HepG2 (cell line): Measurements from ENCODE around the gene CD6. TPM values are rescaled to one million over a fixed set of nuclear protein-coding genes. Genes with fewer than 3 reads are reported as not detected.

ENCODE experiments used
- ATAC-seq: fragments of 200-7000 bp; cut with Tn5 transposase; 3 replicates; pipeline ENCODE4 v1.9.1; 2020; ENCODE audit warnings: mild to moderate bottlenecking, moderate library complexity
- BruUV-seq: library from RNA; stranded (reverse); fragments of 400-500 nt; replicated peaks from 2 replicates; lab custom pipeline; 2021; lab: Mats Ljungman, UMichigan
- CTCF ChIA-PET: fragments of 300-600 bp; formaldehyde crosslinking; extraction: SDS; loops from one replicate; lab custom pipeline; 2021; ENCODE audit warnings: low total read pairs, inconsistent platforms, low intra/inter-chr PET ratio; lab: Yijun Ruan, JAX
- POLR2A ChIA-PET: fragments of 350-600 bp; sonication (Branson Sonifier 250); formaldehyde crosslinking; loops from one replicate; lab custom pipeline; 2020; ENCODE audit warnings: antibody characterized with exemption, inconsistent platforms; lab: Yijun Ruan, JAX
- DNase-seq: peaks from one replicate; pipeline ENCODE4 v3.0.0-alpha.2; 2015; ENCODE audit warnings: low spot score
- FAIRE-seq: peaks from 3 replicates; lab custom pipeline; 2011; peaks lifted over from hg19 to GRCh38; lab: Jason Lieb, UNC
- H2AFZ ChIP-seq: one replicate; pipeline ENCODE4 v1.6.1; 2011; ENCODE audit warnings: low read length, inconsistent platforms
- H3K27ac ChIP-seq: fragments of 300-600 bp; 3 replicates; pipeline ENCODE4 v1.8.0; 2011; ENCODE audit warnings: mixed run types, mild to moderate bottlenecking, mixed read lengths, low read length, inconsistent platforms; ENCODE audit not compliant: insufficient read depth; ENCODE audit errors: extremely low read length
- H3K27me3 ChIP-seq, 2 experiments: fragments of 200-600 bp in 1 of 2; 2 replicates in 1 of 2; 3 replicates in 1 of 2; pipeline versions ENCODE4 v1.6.0 to v1.8.0; 2011; ENCODE audit warnings: low read length in 2 of 2, mild to moderate bottlenecking in 2 of 2, moderate library complexity in 2 of 2, inconsistent platforms in 1 of 2; ENCODE audit not compliant: insufficient read depth in 2 of 2, control insufficient read depth in 1 of 2
- H3K36me3 ChIP-seq, 2 experiments: fragments of 200-600 bp in 1 of 2; replicated peaks in 1 of 2; 2 replicates in 1 of 2; 3 replicates in 1 of 2; pipeline versions ENCODE4 v1.5.1 to v1.8.0; 2011; ENCODE audit warnings: low read length in 2 of 2, inconsistent platforms in 1 of 2; ENCODE audit not compliant: insufficient read depth in 2 of 2, control insufficient read depth in 1 of 2
- H3K4me1 ChIP-seq: 2 replicates; pipeline ENCODE4 v1.5.1; 2012; ENCODE audit warnings: low read length, inconsistent platforms; ENCODE audit not compliant: insufficient read depth
- H3K4me2 ChIP-seq: 2 replicates; pipeline ENCODE4 v1.6.0; 2011; ENCODE audit warnings: low read depth, low read length, inconsistent platforms
- H3K4me3 ChIP-seq, 3 experiments: fragments of 200-600 bp in 1 of 3; sonication (generic), shearing (Covaris generic) in 1 of 3; replicated peaks in 1 of 3; 2 replicates each; pipeline ENCODE4 v1.5.1; 2011 to 2016; ENCODE audit warnings: low read length in 3 of 3, inconsistent platforms in 2 of 3, low read depth in 2 of 3, mild to moderate bottlenecking in 2 of 3, control low read depth in 1 of 3, mixed read lengths in 1 of 3; ENCODE audit not compliant: insufficient read depth in 1 of 3
- H3K79me2 ChIP-seq: one replicate; pipeline ENCODE4 v1.6.1; 2011; ENCODE audit warnings: low read length, inconsistent platforms; ENCODE audit not compliant: insufficient read depth
- H3K9ac ChIP-seq: 2 replicates; pipeline ENCODE4 v1.6.0; 2011; ENCODE audit warnings: mild to moderate bottlenecking, low read depth, low read length, inconsistent platforms; ENCODE audit not compliant: insufficient read depth
- H3K9me3 ChIP-seq: 2 replicates; pipeline ENCODE4 v1.5.1; 2012; ENCODE audit warnings: mild to moderate bottlenecking, low read length
- H4K20me1 ChIP-seq: 2 replicates; pipeline ENCODE4 v1.6.0; 2011; ENCODE audit warnings: inconsistent platforms, mild to moderate bottlenecking, low read length, moderate library complexity; ENCODE audit not compliant: insufficient read depth
- ATF1 ChIP-seq: IDR thresholded peaks from 2 replicates; pipeline ENCODE4 v1.6.1; 2016; ENCODE audit warnings: mild to moderate bottlenecking, control low read depth
- ATRX ChIP-seq: sonication (generic); formaldehyde crosslinking; IDR thresholded peaks from 2 replicates; pipeline ENCODE4 v1.4.0; 2020; ENCODE audit warnings: missing genetic modification reagents, borderline replicate concordance
- CSRNP2 ChIP-seq: sonication (generic); formaldehyde crosslinking; conservative IDR thresholded peaks from 2 replicates; pipeline ENCODE4 v1.8.0; 2022; ENCODE audit warnings: low read depth, missing genetic modification reagents
- MED13 ChIP-seq: sonication (generic); formaldehyde crosslinking; IDR thresholded peaks from 2 replicates; pipeline ENCODE4 v1.5.0; 2020; ENCODE audit warnings: missing genetic modification reagents
- NAIF1 ChIP-seq: sonication (generic); formaldehyde crosslinking; IDR thresholded peaks from 2 replicates; pipeline ENCODE4 v1.5.0; 2020; ENCODE audit warnings: mild to moderate bottlenecking, missing genetic modification reagents, borderline replicate concordance
- SKI ChIP-seq: fragments of 450-650 bp; IDR thresholded peaks from one replicate; pipeline ENCODE4 v1.6.1; 2018; ENCODE audit warnings: mild to moderate bottlenecking; ENCODE audit not compliant: partially characterized antibody
- SP2 ChIP-seq: sonication (generic); formaldehyde crosslinking; IDR thresholded peaks from 2 replicates; pipeline ENCODE4 v1.5.1; 2020; ENCODE audit warnings: mild to moderate bottlenecking, missing genetic modification reagents
- ZNF292 ChIP-seq: sonication (generic); formaldehyde crosslinking; IDR thresholded peaks from 2 replicates; pipeline ENCODE4 v1.8.1; 2022; ENCODE audit warnings: mild to moderate bottlenecking, low read depth, missing genetic modification reagents, borderline replicate concordance
- ZNF512B ChIP-seq: sonication (generic); formaldehyde crosslinking; IDR thresholded peaks from 2 replicates; pipeline ENCODE4 v1.5.1; 2020; ENCODE audit warnings: missing genetic modification reagents, mild to moderate bottlenecking, borderline replicate concordance
- ZNF569 ChIP-seq: sonication (generic); formaldehyde crosslinking; IDR thresholded peaks from 2 replicates; pipeline ENCODE4 v1.5.0; 2020; ENCODE audit warnings: mild to moderate bottlenecking, missing genetic modification reagents, moderate library complexity, borderline replicate concordance
- WGBS: methylation state at CpG from one replicate; pipeline ENCODE4 v1.1.6; 2017; ENCODE audit warnings: low lambda C conversion rate; 5-methylcytosine and 5-hydroxymethylcytosine counted together
- in situ Hi-C: cut with HindIII; loops from 2 replicates; pipeline ENCODE4 v1.10.0; 2017; ENCODE audit warnings: low pct_unique_long_range_greater_than_20kb; ENCODE audit not compliant: extremely low pct_ligation_motif_present
- intact Hi-C: fragments of 100-400 bp; cut with micrococcal nuclease; formaldehyde crosslinking; loops from one replicate; pipeline ENCODE4 v1.10.0; 2022; ENCODE audit not compliant: unreplicated experiment
- polyA plus RNA-seq, 8 experiments: library from polyadenylated mRNA; depleted of rRNA in 3 of 8; stranded (reverse) in 7 of 8; unstranded in 1 of 8; fragments of >200 nt; fragmentation: Illumina TruSeq in 4 of 8; extraction: Trizol in 4 of 8; gene quantifications; 2 replicates each; pipeline versions ENCODE4 v1.2.1 to v1.2.3, GENCODE V29; 2011 to 2016; ENCODE audit warnings: low read depth in 4 of 8, missing spikeins in 1 of 8, mixed read lengths in 1 of 8; ENCODE audit not compliant: insufficient read depth in 1 of 8
- total RNA-seq, 5 experiments: library from RNA; depleted of rRNA; stranded (reverse); fragments of >200 nt; fragmentation: Illumina TruSeq; extraction: Trizol; gene quantifications; 2 replicates each; pipeline ENCODE4 v1.2.3, GENCODE V29; 2016; ENCODE audit warnings: low read depth in 1 of 5
- TF ChIP-seq, protein P1 (sequence below): sonication (generic); formaldehyde crosslinking; IDR thresholded peaks from 2 replicates; pipeline ENCODE4 v1.4.0; 2020; ENCODE audit warnings: missing genetic modification reagents

Gene CD6
- total and polyA plus RNA-seq, 2 of the 13 experiments (the other 11 are each of a cell fraction or from before 2014, with no cell fraction given): not detected

- ATAC-seq: no peak
- no peaks in the 10 kb centered on the region for H3K9me3 ChIP-seq
- WGBS: 57% methylated on average over 5 of the region's 5 CpGs
- ChIA-PET CTCF (no interaction called here), POLR2A (no interaction called here)
- H3K4me1 ChIP-seq: no peaks in the 10 kb centered on the region
- no peaks in the 10 kb centered on the region for H3K36me3 ChIP-seq
- DNase-seq: no peak
- FAIRE-seq: no peak
- in situ Hi-C loops (no loop called here), intact Hi-C loops (no loop called here)
- H3K27me3 ChIP-seq: peaks cover 0 to 7% of the 10 kb centered on the region in 2 experiments; a peak in 2 of 5 replicates
- H4K20me1 ChIP-seq: no peaks in the 10 kb centered on the region
- no peak overlapping the region for H3K4me3 ChIP-seq
- H3K79me2 ChIP-seq: no peaks in the 10 kb centered on the region
- BruUV-seq: no TSS peak
- no peak overlapping the region for H3K4me2 ChIP-seq
- H2AFZ ChIP-seq: no peak overlapping the region
- no peak overlapping the region for H3K9ac ChIP-seq
- H3K27ac ChIP-seq: no peak overlapping the region
- TF ChIP-seq ATRX (CRISPR knock-in tag): no peak
- TF ChIP-seq, protein P1, sequence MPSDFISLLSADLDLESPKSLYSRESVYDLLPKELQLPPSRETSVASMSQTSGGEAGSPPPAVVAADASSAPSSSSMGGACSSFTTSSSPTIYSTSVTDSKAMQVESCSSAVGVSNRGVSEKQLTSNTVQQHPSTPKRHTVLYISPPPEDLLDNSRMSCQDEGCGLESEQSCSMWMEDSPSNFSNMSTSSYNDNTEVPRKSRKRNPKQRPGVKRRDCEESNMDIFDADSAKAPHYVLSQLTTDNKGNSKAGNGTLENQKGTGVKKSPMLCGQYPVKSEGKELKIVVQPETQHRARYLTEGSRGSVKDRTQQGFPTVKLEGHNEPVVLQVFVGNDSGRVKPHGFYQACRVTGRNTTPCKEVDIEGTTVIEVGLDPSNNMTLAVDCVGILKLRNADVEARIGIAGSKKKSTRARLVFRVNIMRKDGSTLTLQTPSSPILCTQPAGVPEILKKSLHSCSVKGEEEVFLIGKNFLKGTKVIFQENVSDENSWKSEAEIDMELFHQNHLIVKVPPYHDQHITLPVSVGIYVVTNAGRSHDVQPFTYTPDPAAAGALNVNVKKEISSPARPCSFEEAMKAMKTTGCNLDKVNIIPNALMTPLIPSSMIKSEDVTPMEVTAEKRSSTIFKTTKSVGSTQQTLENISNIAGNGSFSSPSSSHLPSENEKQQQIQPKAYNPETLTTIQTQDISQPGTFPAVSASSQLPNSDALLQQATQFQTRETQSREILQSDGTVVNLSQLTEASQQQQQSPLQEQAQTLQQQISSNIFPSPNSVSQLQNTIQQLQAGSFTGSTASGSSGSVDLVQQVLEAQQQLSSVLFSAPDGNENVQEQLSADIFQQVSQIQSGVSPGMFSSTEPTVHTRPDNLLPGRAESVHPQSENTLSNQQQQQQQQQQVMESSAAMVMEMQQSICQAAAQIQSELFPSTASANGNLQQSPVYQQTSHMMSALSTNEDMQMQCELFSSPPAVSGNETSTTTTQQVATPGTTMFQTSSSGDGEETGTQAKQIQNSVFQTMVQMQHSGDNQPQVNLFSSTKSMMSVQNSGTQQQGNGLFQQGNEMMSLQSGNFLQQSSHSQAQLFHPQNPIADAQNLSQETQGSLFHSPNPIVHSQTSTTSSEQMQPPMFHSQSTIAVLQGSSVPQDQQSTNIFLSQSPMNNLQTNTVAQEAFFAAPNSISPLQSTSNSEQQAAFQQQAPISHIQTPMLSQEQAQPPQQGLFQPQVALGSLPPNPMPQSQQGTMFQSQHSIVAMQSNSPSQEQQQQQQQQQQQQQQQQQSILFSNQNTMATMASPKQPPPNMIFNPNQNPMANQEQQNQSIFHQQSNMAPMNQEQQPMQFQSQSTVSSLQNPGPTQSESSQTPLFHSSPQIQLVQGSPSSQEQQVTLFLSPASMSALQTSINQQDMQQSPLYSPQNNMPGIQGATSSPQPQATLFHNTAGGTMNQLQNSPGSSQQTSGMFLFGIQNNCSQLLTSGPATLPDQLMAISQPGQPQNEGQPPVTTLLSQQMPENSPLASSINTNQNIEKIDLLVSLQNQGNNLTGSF (CRISPR knock-in tag): no peak
- TF ChIP-seq ZNF512B (CRISPR knock-in tag): no peak
- no peak for TF ChIP-seq CSRNP2
- TF ChIP-seq SP2 (CRISPR knock-in tag): no peak
- TF ChIP-seq SKI: no peak
- TF ChIP-seq ZNF292: no peak
- TF ChIP-seq ZNF569 (CRISPR knock-in tag): no peak
- no peak for TF ChIP-seq ATF1
- no peak for TF ChIP-seq NAIF1 (CRISPR knock-in tag)
- no peak for TF ChIP-seq MED13 (CRISPR knock-in tag)
Observed at GRCh38 chr11:60945295-60945667, 26.2 kb upstream of the CD6 start.
